Loucy (cell line): Measurements from ENCODE around the gene RGS9.

Experiments used
- H2AFZ ChIP-seq: fragments of 200-600 bp; sonication (generic); 2 replicates; pipeline ENCODE4 v1.6.0; 2016; ENCODE audit warnings: antibody characterized with exemption, mild to moderate bottlenecking, low read length, moderate library complexity
- H3F3A ChIP-seq: fragments of 200-600 bp; 2 replicates; pipeline ENCODE4 v1.6.0; 2016; ENCODE audit warnings: antibody characterized with exemption, low read depth, mild to moderate bottlenecking
- H3K27me3 ChIP-seq: fragments of 200-600 bp; sonication (generic); 2 replicates; pipeline ENCODE4 v1.6.1; 2014; ENCODE audit warnings: low read length, mild to moderate bottlenecking; ENCODE audit not compliant: insufficient read depth, poor library complexity, severe bottlenecking
- H3K36me3 ChIP-seq: fragments of 200-600 bp; sonication (generic); 2 replicates; pipeline ENCODE4 v1.6.1; 2016; ENCODE audit warnings: low read length; ENCODE audit not compliant: insufficient read depth
- H3K4me1 ChIP-seq: fragments of 200-600 bp; sonication (generic); 2 replicates; pipeline ENCODE4 v1.5.1; 2014; ENCODE audit warnings: low read length, mild to moderate bottlenecking; ENCODE audit not compliant: insufficient read depth, poor library complexity, severe bottlenecking
- H3K4me2 ChIP-seq: fragments of 200-600 bp; sonication (generic); 2 replicates; pipeline ENCODE4 v1.6.0; 2014; ENCODE audit warnings: antibody characterized with exemption, low read length, low read depth, mild to moderate bottlenecking; ENCODE audit not compliant: poor library complexity, severe bottlenecking
- H3K4me3 ChIP-seq: fragments of 200-600 bp; sonication (generic); 2 replicates; pipeline ENCODE4 v1.5.1; 2014; ENCODE audit warnings: low read length, mild to moderate bottlenecking, mixed read lengths; ENCODE audit not compliant: poor library complexity, severe bottlenecking
- H3K79me2 ChIP-seq: fragments of 200-600 bp; sonication (generic); 2 replicates; pipeline ENCODE4 v1.6.1; 2014; ENCODE audit warnings: low read length; ENCODE audit not compliant: insufficient read depth
- H3K9ac ChIP-seq: fragments of 200-600 bp; sonication (generic); 2 replicates; pipeline ENCODE4 v1.6.0; 2014; ENCODE audit warnings: mild to moderate bottlenecking, low read depth, low read length, moderate library complexity; ENCODE audit not compliant: poor library complexity, severe bottlenecking
- H3K9me2 ChIP-seq: fragments of 200-600 bp; sonication (generic); replicated peaks from 2 replicates; pipeline ENCODE4 v1.6.1; 2016; ENCODE audit warnings: low read depth, low read length, mixed read lengths
- H3K9me3 ChIP-seq: fragments of 200-600 bp; sonication (generic); 2 replicates; pipeline ENCODE4 v1.6.1; 2014; ENCODE audit warnings: mild to moderate bottlenecking, antibody characterized with exemption, low read length, low read depth; ENCODE audit not compliant: insufficient read depth
- H4K20me1 ChIP-seq: fragments of 200-600 bp; sonication (generic); 2 replicates; pipeline ENCODE4 v1.6.0; 2014; ENCODE audit warnings: antibody characterized with exemption, low read length, mild to moderate bottlenecking; ENCODE audit not compliant: insufficient read depth, poor library complexity, severe bottlenecking
- CTCF ChIP-seq: fragments of 200-600 bp; sonication (generic); conservative IDR thresholded peaks from 2 replicates; pipeline ENCODE4 v1.5.1; 2014; ENCODE audit warnings: mild to moderate bottlenecking, antibody characterized with exemption, low read length
- EZH2phosphoT487 ChIP-seq: fragments of 200-600 bp; IDR thresholded peaks from 2 replicates; pipeline ENCODE4 v1.6.1; 2018; ENCODE audit warnings: antibody characterized with exemption, mild to moderate bottlenecking, moderate library complexity, borderline replicate concordance

The RGS9 gene

GRCh38 chr17:65156835-65157565 is 19.8 kb downstream of the RGS9 start:
- no peak for TF ChIP-seq EZH2phosphoT487
- TF ChIP-seq CTCF = no peak
- Histone ChIP-seq H3K9me3 (no peaks in the 10 kb centered on the region), H2AFZ (no peak overlapping the region), H3K9ac (no peak overlapping the region), H3K4me2 (no peak overlapping the region), H3K9me2 (no peaks in the 10 kb centered on the region), H4K20me1 (no peaks in the 10 kb centered on the region), H3K4me3 (no peak overlapping the region), H3K36me3 (peaks cover 5% of the 10 kb centered on the region; the same call in 1 of the 2 replicates), H3K27me3 (no peaks in the 10 kb centered on the region), H3K4me1 (peaks cover 53% of the 10 kb centered on the region), H3K79me2 (no peaks in the 10 kb centered on the region), H3F3A (no peaks in the 10 kb centered on the region)

GRCh38 chr17:65158041-65158440 is 20.9 kb downstream of the RGS9 start:
- Histone ChIP-seq H3K9ac (no peak overlapping the region), H3K4me3 (no peak overlapping the region), H2AFZ (no peak overlapping the region), H3K27me3 (no peaks in the 10 kb centered on the region), H3K36me3 (peaks cover 5% of the 10 kb centered on the region; the same call in 1 of the 2 replicates), H3K4me1 (peaks cover 53% of the 10 kb centered on the region), H3K9me2 (no peaks in the 10 kb centered on the region), H3F3A (no peaks in the 10 kb centered on the region), H3K9me3 (no peaks in the 10 kb centered on the region), H3K79me2 (no peaks in the 10 kb centered on the region), H3K4me2 (no peak overlapping the region), H4K20me1 (no peaks in the 10 kb centered on the region)
- no peak for TF ChIP-seq CTCF
- no peak for TF ChIP-seq EZH2phosphoT487

GRCh38 chr17:65158622-65159021 is 21.5 kb downstream of the RGS9 start:
- Histone ChIP-seq H4K20me1 (no peaks in the 10 kb centered on the region), H3K36me3 (peaks cover 5% of the 10 kb centered on the region; the same call in 1 of the 2 replicates), H2AFZ (no peak overlapping the region), H3K79me2 (no peaks in the 10 kb centered on the region), H3F3A (no peaks in the 10 kb centered on the region), H3K9me2 (no peaks in the 10 kb centered on the region), H3K9me3 (no peaks in the 10 kb centered on the region), H3K4me2 (no peak overlapping the region), H3K4me3 (no peak overlapping the region), H3K27me3 (no peaks in the 10 kb centered on the region), H3K4me1 (peaks cover 56% of the 10 kb centered on the region), H3K9ac (no peak overlapping the region)
- no peak for TF ChIP-seq EZH2phosphoT487
- TF ChIP-seq CTCF = no peak
